H9 (cell line): ENCODE data around the gene ITGB7. TPM values are rescaled to one million over a fixed set of nuclear protein-coding genes. Genes with fewer than 3 reads are reported as not detected.

Experiments
- DNase-seq: peaks from one replicate; pipeline ENCODE4 v3.0.0-alpha.2; 2017
- H2AFZ ChIP-seq: one replicate; pipeline ENCODE4 v1.6.1; 2013; ENCODE audit warnings: mild to moderate bottlenecking, low read length, control low read depth, moderate library complexity
- H2AK5ac ChIP-seq: 2 replicates; pipeline ENCODE4 v1.6.1; 2013; ENCODE audit warnings: low read length, control low read depth, mixed read lengths; ENCODE audit not compliant: insufficient read length
- H2BK120ac ChIP-seq: one replicate; pipeline ENCODE4 v1.6.1; 2013; ENCODE audit warnings: low read depth, mild to moderate bottlenecking, low read length, control low read depth, inconsistent platforms; ENCODE audit not compliant: poor library complexity, severe bottlenecking
- H2BK12ac ChIP-seq: 2 replicates; pipeline ENCODE4 v1.6.1; 2013; ENCODE audit warnings: low read length, control low read depth, mixed read lengths, low read depth; ENCODE audit not compliant: insufficient read length
- H2BK15ac ChIP-seq: 2 replicates; pipeline ENCODE4 v1.6.1; 2013; ENCODE audit warnings: low read depth, low read length, control low read depth
- H2BK20ac ChIP-seq: one replicate; pipeline ENCODE4 v1.6.1; 2013; ENCODE audit warnings: low read depth, mild to moderate bottlenecking, low read length, control low read depth, inconsistent platforms; ENCODE audit not compliant: poor library complexity, severe bottlenecking
- H2BK5ac ChIP-seq: 2 replicates; pipeline ENCODE4 v1.6.1; 2013; ENCODE audit warnings: low read length, control low read depth, mixed read lengths; ENCODE audit not compliant: insufficient read length
- H3K14ac ChIP-seq: 2 replicates; pipeline ENCODE4 v1.6.1; 2013; ENCODE audit warnings: low read length, control low read depth; ENCODE audit not compliant: insufficient read depth
- H3K18ac ChIP-seq: 2 replicates; pipeline ENCODE4 v1.6.1; 2013; ENCODE audit warnings: low read depth, mild to moderate bottlenecking, mixed read lengths, low read length, control low read depth; ENCODE audit not compliant: insufficient read length
- H3K23ac ChIP-seq: 2 replicates; pipeline ENCODE4 v1.6.1; 2013; ENCODE audit warnings: low read length, control low read depth, mixed read lengths, low read depth; ENCODE audit not compliant: insufficient read length
- H3K23me2 ChIP-seq: 2 replicates; pipeline ENCODE4 v1.6.1; 2013; ENCODE audit warnings: low read depth, mild to moderate bottlenecking, mixed read lengths, low read length, control low read depth; ENCODE audit not compliant: insufficient read length, poor library complexity, severe bottlenecking
- H3K27ac ChIP-seq: 2 replicates; pipeline ENCODE4 v1.5.1; 2013; ENCODE audit warnings: low read length, control low read depth, mixed read lengths, low read depth; ENCODE audit not compliant: insufficient read length
- H3K27me3 ChIP-seq: 2 replicates; pipeline ENCODE4 v1.6.1; 2013; ENCODE audit warnings: low read length, control low read depth, inconsistent platforms; ENCODE audit not compliant: insufficient read depth
- H3K4ac ChIP-seq: 2 replicates; pipeline ENCODE4 v1.6.1; 2013; ENCODE audit warnings: low read depth, mild to moderate bottlenecking, control low read depth, inconsistent platforms, low read length, moderate library complexity
- H3K4me1 ChIP-seq: 2 replicates; pipeline ENCODE4 v1.6.1; 2013; ENCODE audit warnings: low read length, control low read depth, inconsistent platforms; ENCODE audit not compliant: insufficient read depth
- H3K4me2 ChIP-seq: 2 replicates; pipeline ENCODE4 v1.6.1; 2013; ENCODE audit warnings: low read length, control low read depth, mixed read lengths; ENCODE audit not compliant: insufficient read length, insufficient read depth
- H3K56ac ChIP-seq: 2 replicates; pipeline ENCODE4 v1.6.1; 2013; ENCODE audit warnings: low read depth, mild to moderate bottlenecking, mixed read lengths, low read length, control low read depth; ENCODE audit not compliant: insufficient read length
- H3K79me1 ChIP-seq: 2 replicates; pipeline ENCODE4 v1.6.1; 2013; ENCODE audit warnings: low read depth, mild to moderate bottlenecking, moderate library complexity, low read length, control low read depth, inconsistent platforms; ENCODE audit not compliant: insufficient read depth, poor library complexity, severe bottlenecking
- H3K79me2 ChIP-seq: 2 replicates; pipeline ENCODE4 v1.6.1; 2013; ENCODE audit warnings: low read length, control low read depth, inconsistent platforms; ENCODE audit not compliant: insufficient read depth
- H3K9ac ChIP-seq: 2 replicates; pipeline ENCODE4 v1.6.1; 2013; ENCODE audit warnings: low read length, control low read depth, mixed read lengths; ENCODE audit not compliant: insufficient read length; ENCODE audit errors: extremely low read depth
- H3K9me3 ChIP-seq: one replicate; pipeline ENCODE4 v1.6.1; 2013; ENCODE audit warnings: low read depth, low read length, inconsistent platforms; ENCODE audit not compliant: control insufficient read depth
- H3T11ph ChIP-seq: one replicate; pipeline ENCODE4 v1.6.1; 2013; ENCODE audit warnings: mild to moderate bottlenecking, low read length, control low read depth, inconsistent platforms
- H4K20me1 ChIP-seq: one replicate; pipeline ENCODE4 v1.6.1; 2013; ENCODE audit not compliant: control insufficient read depth, insufficient read length, insufficient read depth
- H4K5ac ChIP-seq: 2 replicates; pipeline ENCODE4 v1.6.1; 2013; ENCODE audit warnings: low read depth, mild to moderate bottlenecking, mixed read lengths, low read length, control low read depth; ENCODE audit not compliant: insufficient read length
- H4K8ac ChIP-seq: replicated peaks from 2 replicates; pipeline ENCODE4 v1.6.1; 2013; ENCODE audit warnings: low read length, control low read depth, mixed read lengths, low read depth; ENCODE audit not compliant: insufficient read length
- H4K91ac ChIP-seq: 2 replicates; pipeline ENCODE4 v1.6.1; 2013; ENCODE audit warnings: low read depth, mild to moderate bottlenecking, moderate library complexity, mixed read lengths, low read length, control low read depth; ENCODE audit not compliant: insufficient read length
- H3K27ac Mint-ChIP-seq, 3 experiments: 2 replicates in 2 of 3; 3 replicates in 1 of 3; pipeline ENCODE4 v1.8.0; 2020 to 2021; ENCODE audit warnings: mixed read lengths in 3 of 3, mild to moderate bottlenecking in 1 of 3, moderate library complexity in 1 of 3
- H3K27me3 Mint-ChIP-seq: 2 replicates; pipeline ENCODE4 v1.8.0; 2021; ENCODE audit warnings: low read depth, mild to moderate bottlenecking, moderate library complexity, mixed read lengths
- H3K36me3 Mint-ChIP-seq, 3 experiments: 2 replicates in 2 of 3; 3 replicates in 1 of 3; pipeline ENCODE4 v1.8.0; 2020 to 2021; ENCODE audit warnings: low read depth in 3 of 3, mixed read lengths in 3 of 3; ENCODE audit not compliant: insufficient read depth in 1 of 3
- H3K4me1 Mint-ChIP-seq, 2 experiments: 2 replicates each; pipeline ENCODE4 v1.8.0; 2020; ENCODE audit warnings: mixed read lengths in 2 of 2
- H3K4me3 Mint-ChIP-seq, 2 experiments: 2 replicates in 1 of 2; 3 replicates in 1 of 2; pipeline ENCODE4 v1.8.0; 2020 to 2021; ENCODE audit warnings: mild to moderate bottlenecking in 2 of 2, mixed read lengths in 2 of 2, moderate library complexity in 1 of 2
- H3K9me3 Mint-ChIP-seq, 2 experiments: 2 replicates in 1 of 2; 3 replicates in 1 of 2; pipeline ENCODE4 v1.8.0; 2020; ENCODE audit warnings: mild to moderate bottlenecking in 2 of 2, mixed read lengths in 2 of 2, moderate library complexity in 1 of 2
- CTCF ChIP-seq: fragments of 200-600 bp; sonication (generic); conservative IDR thresholded peaks from 3 replicates; pipeline ENCODE4 v1.8.0; 2021; ENCODE audit warnings: antibody characterized with exemption, mild to moderate bottlenecking
- WGBS: extraction: QIAGEN DNeasy Blood & Tissue Kit; methylation state at CpG from one replicate; pipeline ENCODE4 v1.1.7; 2013; ENCODE audit warnings: missing lambda C conversion rate, low lambda C conversion rate, mixed read lengths; ENCODE audit not compliant: insufficient read length; ENCODE audit errors: extremely low coverage; 5-methylcytosine and 5-hydroxymethylcytosine counted together
- total RNA-seq: library from RNA; stranded (reverse); gene quantifications from 2 replicates; pipeline ENCODE4 v1.2.1, GENCODE V29; 2021

Gene ITGB7
- total RNA-seq, 1 experiment from 2014 or later, result 0.39 TPM

GRCh38 chr12:53174881-53175491 lies 32.1 kb downstream of the ITGB7 start:
- H3K27me3 Mint-ChIP-seq, result peaks cover 100% of the 10 kb centered on the region
- H3K4me2 ChIP-seq, result no peak overlapping the region
- peaks cover 26% of the 10 kb centered on the region for H3K27me3 ChIP-seq

More at GRCh38 chr12:53174881-53175491, 32.1 kb downstream of the ITGB7 start:
- DNase-seq, result peak; percentile 94
- Histone ChIP-seq H3T11ph (no peak overlapping the region), H3K27ac (no peak overlapping the region), H4K5ac (no peak overlapping the region), H2BK120ac (no peak overlapping the region), H4K8ac (no peak overlapping the region), H2BK15ac (no peak overlapping the region), H3K79me2 (no peaks in the 10 kb centered on the region), H3K9ac (no peak overlapping the region), H2BK12ac (no peak overlapping the region), H3K79me1 (no peaks in the 10 kb centered on the region), H2AK5ac (no peak overlapping the region), H3K23ac (no peak overlapping the region), H3K56ac (no peak overlapping the region), H3K23me2 (peaks cover 4% of the 10 kb centered on the region), H4K91ac (no peak overlapping the region), H2AFZ (no peak overlapping the region), H2BK5ac (no peak overlapping the region), H3K14ac (no peak overlapping the region), H3K4ac (no peak overlapping the region), H3K9me3 (no peaks in the 10 kb centered on the region), H4K20me1 (no peaks in the 10 kb centered on the region), H3K4me1 (no peaks in the 10 kb centered on the region; the same call in 1 of the 2 replicates), H2BK20ac (no peak overlapping the region), H3K18ac (no peak overlapping the region)
- Mint-ChIP-seq H3K4me3 (peak overlapping the region in 1 of 2 experiments; percentile 17; a peak in 3 of 5 replicates), H3K27ac (no peak overlapping the region; a peak in 1 of 7 replicates), H3K4me1 (peaks cover 18 to 27% of the 10 kb centered on the region in 2 experiments), H3K36me3 (peaks cover 0 to 6% (median 0%) of the 10 kb centered on the region in 3 experiments; a peak in 1 of 7 replicates), H3K9me3 (no peaks in the 10 kb centered on the region; a peak in 1 of 5 replicates)
- peak; percentile 63 for TF ChIP-seq CTCF
- WGBS, result no CpG with 5 or more reads among the region's 4 CpGs
